Measurements from ENCODE around the gene TBL1XR1. TPM values are rescaled to one million over a fixed set of nuclear protein-coding genes. Genes with fewer than 3 reads are reported as not detected.
"Not testable (repeated sequence)": the region's sequence is repeated elsewhere in the genome, so short reads cannot be mapped to it uniquely, and the experiment has no call there.

The TBL1XR1 gene
- total RNA-seq, 1 donor from 2014 or later = 156 TPM

GRCh38 chr3:177013681-177014280 lies 183.5 kb downstream of the TBL1XR1 start:
- peaks cover 2% of the 10 kb centered on the region for H3K36me3 ChIP-seq
- no peak overlapping the region for H3K27ac ChIP-seq
- no peak for TF ChIP-seq CTCF (IDR thresholded peaks at IDR 0.05)
- ATAC-seq (no peak), DNase-seq (no peak)
- no peaks in the 10 kb centered on the region for H3K4me1 ChIP-seq
- no peaks in the 10 kb centered on the region for H3K9me3 ChIP-seq
- intact Hi-C loops (cut with DNase I) = no loop called here
- H3K27me3 ChIP-seq = no peaks in the 10 kb centered on the region
- H3K4me3 ChIP-seq = no peak overlapping the region

GRCh38 chr3:177005718-177006405 lies 191.4 kb downstream of the TBL1XR1 start:
- ATAC-seq = no peak
- H3K27me3 ChIP-seq = no peaks in the 10 kb centered on the region
- no peak overlapping the region for H3K27ac ChIP-seq
- H3K4me1 ChIP-seq = no peaks in the 10 kb centered on the region
- no peak for DNase-seq
- no peak for TF ChIP-seq CTCF (IDR thresholded peaks at IDR 0.05)
- intact Hi-C loops (cut with DNase I) = no loop called here
- no peaks in the 10 kb centered on the region for H3K36me3 ChIP-seq
- H3K9me3 ChIP-seq = no peaks in the 10 kb centered on the region
- no peak overlapping the region for H3K4me3 ChIP-seq

- DNase-seq; H3K4me3 ChIP-seq; H3K4me1 ChIP-seq; H3K27ac ChIP-seq; H3K9me3 ChIP-seq; ATAC-seq; H3K27me3 ChIP-seq; H3K36me3 ChIP-seq; intact Hi-C loops (cut with DNase I): not testable (repeated sequence)
Measured at GRCh38 chr3:177000159-177000558, 197.1 kb downstream of the TBL1XR1 start.

- Histone ChIP-seq H3K9me3 (no peaks in the 10 kb centered on the region), H3K27me3 (no peaks in the 10 kb centered on the region), H3K27ac (no peak overlapping the region), H3K4me1 (no peaks in the 10 kb centered on the region), H3K4me3 (no peak overlapping the region), H3K36me3 (no peaks in the 10 kb centered on the region)
- no peak for TF ChIP-seq CTCF (IDR thresholded peaks at IDR 0.05)
- no peak for DNase-seq
- intact Hi-C loops (cut with DNase I) = no loop called here
- no peak for ATAC-seq
Measured at GRCh38 chr3:176995946-176996345, 201.3 kb downstream of the TBL1XR1 start.

- no peak for ATAC-seq
- H3K36me3 ChIP-seq = no peaks in the 10 kb centered on the region
- no peak for DNase-seq
- H3K9me3 ChIP-seq = no peaks in the 10 kb centered on the region
- no peak overlapping the region for H3K27ac ChIP-seq
- H3K27me3 ChIP-seq = no peaks in the 10 kb centered on the region
- no peak overlapping the region for H3K4me3 ChIP-seq
- no peaks in the 10 kb centered on the region for H3K4me1 ChIP-seq
- intact Hi-C loops (cut with DNase I) = no loop called here
- no peak for TF ChIP-seq CTCF (IDR thresholded peaks at IDR 0.05)
Measured at GRCh38 chr3:176994891-176995781, 202.1 kb downstream of the TBL1XR1 start.

- Histone ChIP-seq H3K27me3 (no peaks in the 10 kb centered on the region), H3K4me1 (no peaks in the 10 kb centered on the region), H3K27ac (no peak overlapping the region), H3K4me3 (no peak overlapping the region), H3K36me3 (no peaks in the 10 kb centered on the region), H3K9me3 (no peaks in the 10 kb centered on the region)
- ATAC-seq = no peak
- intact Hi-C loops (cut with DNase I) = no loop called here
- TF ChIP-seq CTCF (IDR thresholded peaks at IDR 0.05) = no peak
- no peak for DNase-seq
Measured at GRCh38 chr3:176994393-176994792, 202.9 kb downstream of the TBL1XR1 start.
